GM12801 (cell line): ENCODE data around the gene DKKL1.

Source experiments
- TF ChIP-seq, protein P1 (sequence below): IDR thresholded peaks from one replicate; pipeline ENCODE4 v1.5.1; 2011; ENCODE audit warnings: control low read depth; ENCODE audit not compliant: insufficient read length; ENCODE audit errors: extremely low read depth

DKKL1 gene

DNA sequence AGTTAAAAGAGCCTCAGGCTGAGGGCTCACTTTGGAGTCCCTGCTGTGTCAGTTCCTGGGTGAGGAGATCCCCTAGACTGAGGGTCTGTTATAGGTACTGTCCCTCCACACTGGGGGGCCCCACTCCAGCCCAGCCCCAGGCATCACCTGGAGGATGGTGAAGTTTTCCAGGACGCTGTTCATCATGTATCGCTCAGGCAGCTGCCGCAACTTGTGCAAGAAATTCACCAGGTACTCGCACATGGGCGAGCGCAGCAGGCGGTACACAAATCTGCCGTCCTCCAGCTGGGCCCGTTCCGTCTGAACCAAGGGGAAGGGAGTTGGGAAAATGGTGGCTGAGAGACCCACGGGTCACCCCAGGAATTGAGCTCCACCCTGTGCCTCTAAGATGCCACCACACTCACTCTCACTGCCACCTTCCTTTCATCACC lies 21.4 kb upstream of the DKKL1 start:
- TF ChIP-seq, protein P1, sequence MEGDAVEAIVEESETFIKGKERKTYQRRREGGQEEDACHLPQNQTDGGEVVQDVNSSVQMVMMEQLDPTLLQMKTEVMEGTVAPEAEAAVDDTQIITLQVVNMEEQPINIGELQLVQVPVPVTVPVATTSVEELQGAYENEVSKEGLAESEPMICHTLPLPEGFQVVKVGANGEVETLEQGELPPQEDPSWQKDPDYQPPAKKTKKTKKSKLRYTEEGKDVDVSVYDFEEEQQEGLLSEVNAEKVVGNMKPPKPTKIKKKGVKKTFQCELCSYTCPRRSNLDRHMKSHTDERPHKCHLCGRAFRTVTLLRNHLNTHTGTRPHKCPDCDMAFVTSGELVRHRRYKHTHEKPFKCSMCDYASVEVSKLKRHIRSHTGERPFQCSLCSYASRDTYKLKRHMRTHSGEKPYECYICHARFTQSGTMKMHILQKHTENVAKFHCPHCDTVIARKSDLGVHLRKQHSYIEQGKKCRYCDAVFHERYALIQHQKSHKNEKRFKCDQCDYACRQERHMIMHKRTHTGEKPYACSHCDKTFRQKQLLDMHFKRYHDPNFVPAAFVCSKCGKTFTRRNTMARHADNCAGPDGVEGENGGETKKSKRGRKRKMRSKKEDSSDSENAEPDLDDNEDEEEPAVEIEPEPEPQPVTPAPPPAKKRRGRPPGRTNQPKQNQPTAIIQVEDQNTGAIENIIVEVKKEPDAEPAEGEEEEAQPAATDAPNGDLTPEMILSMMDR = no peak

DNA sequence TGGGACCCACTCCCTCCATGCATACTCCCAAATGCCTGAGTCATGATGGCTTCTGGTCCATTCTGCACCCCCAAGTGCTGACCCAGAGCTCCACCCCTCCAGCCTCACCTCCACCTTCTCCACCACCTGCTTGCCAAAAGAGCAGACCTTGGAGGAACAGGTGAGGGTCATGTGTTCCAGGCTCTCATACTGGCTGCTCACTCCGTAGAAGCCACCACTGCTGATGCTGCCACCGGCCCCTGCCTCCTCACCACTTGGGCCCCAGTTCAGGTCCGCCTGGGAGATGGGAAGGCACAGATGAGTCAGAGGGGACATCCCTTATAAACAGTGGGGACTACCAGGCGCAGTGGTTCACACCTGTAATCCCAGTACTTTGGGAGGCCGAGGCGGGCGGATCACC lies 20.6 kb upstream of the DKKL1 start:
- TF ChIP-seq, protein P1 = no peak

DNA sequence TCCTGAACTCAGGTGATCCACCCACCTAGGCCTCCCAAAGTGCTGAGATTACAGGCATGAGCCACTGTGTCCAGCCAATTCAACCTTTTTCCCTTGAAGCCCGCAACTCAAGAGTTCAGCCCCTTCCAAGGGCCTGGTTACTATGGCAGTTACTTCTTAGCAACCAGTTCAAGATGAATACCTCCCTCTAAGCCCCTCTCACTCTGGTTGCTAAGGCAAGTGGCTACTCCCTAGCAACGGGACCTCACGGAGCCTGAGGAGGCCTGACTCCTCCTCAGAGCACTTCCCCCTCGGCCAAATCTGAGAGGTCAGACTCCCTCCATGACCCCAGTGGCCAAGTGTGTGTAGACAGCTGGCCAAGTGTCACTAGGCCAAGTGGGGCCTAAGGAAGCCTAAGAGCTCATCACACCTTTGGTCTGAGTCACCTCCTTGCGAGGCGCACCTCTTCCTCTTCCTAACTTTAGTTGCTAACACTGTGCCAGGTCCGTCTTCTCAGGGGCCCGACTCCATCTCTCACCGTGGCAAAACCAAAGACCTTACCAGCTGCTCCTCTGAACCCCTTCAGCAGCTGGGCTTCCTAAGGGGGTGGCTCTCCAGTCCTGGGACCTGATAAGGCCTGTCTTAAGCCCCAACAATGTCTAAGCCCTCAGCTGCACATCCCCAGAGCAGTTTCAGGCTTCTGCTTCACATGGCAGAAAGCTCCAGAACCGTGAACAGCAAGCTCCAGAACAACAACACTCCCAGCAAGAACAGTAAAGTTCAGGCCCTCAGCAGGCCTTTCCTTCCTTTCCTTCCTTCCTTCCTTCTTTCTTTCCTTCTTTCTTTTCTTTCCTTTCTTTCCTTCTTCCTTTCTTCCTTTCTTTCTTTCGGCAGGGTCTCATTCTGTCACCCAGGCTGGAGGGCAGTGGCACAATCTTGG lies 18.9 kb upstream of the DKKL1 start:
- TF ChIP-seq, protein P1 = no peak

DNA sequence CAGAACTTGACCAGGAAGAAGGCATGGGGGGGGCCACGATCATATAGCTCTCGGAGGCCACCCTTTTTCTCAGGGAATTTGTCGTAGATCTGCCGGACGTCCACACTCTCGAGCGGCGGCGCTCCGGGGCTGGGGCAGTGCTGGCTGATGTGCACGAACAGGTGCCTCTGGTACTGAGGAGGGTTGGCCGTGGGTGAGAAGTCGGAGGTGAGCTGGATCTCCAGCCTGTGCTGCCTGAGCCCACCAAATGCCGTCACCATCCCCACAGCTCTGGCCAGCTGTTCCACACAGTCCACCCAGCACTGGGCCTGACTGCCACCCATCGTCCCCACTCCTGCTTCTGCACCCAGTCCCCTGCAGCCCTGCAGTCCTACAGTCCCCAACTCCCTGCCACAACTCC lies 16.5 kb upstream of the DKKL1 start:
- TF ChIP-seq, protein P1 = no peak

DNA sequence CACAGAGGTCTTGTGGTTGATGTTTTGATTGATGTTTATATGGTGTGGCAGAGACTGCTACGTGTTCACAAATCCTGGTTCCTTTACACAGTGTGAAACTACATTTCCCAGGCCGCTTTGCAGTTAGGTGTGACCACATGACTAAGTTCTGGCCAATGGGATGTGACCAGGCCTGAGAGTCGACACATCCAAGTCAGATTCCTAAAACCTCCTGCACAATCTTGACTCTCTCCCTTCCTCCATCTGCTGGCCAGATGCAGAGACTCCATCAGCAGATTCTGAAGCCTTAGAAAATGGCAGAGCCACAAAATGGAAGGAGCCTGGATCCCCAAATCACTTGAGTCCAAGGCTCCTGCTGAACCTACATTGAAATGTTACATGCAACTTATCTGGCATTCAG lies 15.8 kb upstream of the DKKL1 start:
- TF ChIP-seq, protein P1 = no peak

- TF ChIP-seq, protein P1 = no peak
Measured at GRCh38 chr19:49348305-49349189, 15.1 kb upstream of the DKKL1 start.

DNA sequence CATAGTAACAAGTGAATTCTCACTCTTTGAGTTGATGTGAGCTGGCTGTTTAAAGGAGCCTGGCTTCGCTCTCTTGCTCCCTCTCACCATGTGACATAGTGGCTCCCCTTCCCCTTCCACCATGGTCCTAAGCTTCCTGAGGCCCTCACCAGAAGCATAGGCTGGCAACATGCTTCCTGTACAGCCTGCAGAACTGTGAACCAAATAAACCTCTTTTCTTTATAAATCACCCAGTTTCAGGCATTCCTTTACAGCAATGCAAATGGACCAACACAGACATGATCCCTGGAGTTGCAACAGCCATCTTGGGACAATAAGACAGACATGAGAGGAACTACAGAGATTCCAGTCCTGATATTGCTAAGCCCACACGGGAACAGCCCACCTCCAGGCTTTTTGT lies 14.1 kb upstream of the DKKL1 start:
- TF ChIP-seq, protein P1 = no peak
